ENCODE data around the gene OST4.

Gene OST4

GRCh38 chr2:27086724-27087593 is 15.5 kb upstream of the OST4 start, which contains the start of gene KHK:
KHK (plus strand) TSS chr2:27086772; CDS start chr2:27087260, 488 bp downstream.
- DNase-seq = peak in 1 of 2 experiments; percentile 41
- TF ChIP-seq GATA1 (IDR thresholded peaks at IDR 0.05; ENCODE audit: low read depth, low read length) (no peak), POLR2A (IDR thresholded peaks at IDR 0.05; ENCODE audit: low read length) (no peak)

GRCh38 chr2:27086090-27086723 is 14.8 kb upstream of the OST4 start:
- TF ChIP-seq GATA1 (IDR thresholded peaks at IDR 0.05; ENCODE audit: low read depth, low read length) (no peak), POLR2A (IDR thresholded peaks at IDR 0.05; ENCODE audit: low read length) (peak; percentile 57)
- DNase-seq = peak; percentile 95 to 97

GRCh38 chr2:27085673-27086089 is 14.2 kb upstream of the OST4 start:
- DNase-seq = peak; percentile 76 to 78

DNA sequence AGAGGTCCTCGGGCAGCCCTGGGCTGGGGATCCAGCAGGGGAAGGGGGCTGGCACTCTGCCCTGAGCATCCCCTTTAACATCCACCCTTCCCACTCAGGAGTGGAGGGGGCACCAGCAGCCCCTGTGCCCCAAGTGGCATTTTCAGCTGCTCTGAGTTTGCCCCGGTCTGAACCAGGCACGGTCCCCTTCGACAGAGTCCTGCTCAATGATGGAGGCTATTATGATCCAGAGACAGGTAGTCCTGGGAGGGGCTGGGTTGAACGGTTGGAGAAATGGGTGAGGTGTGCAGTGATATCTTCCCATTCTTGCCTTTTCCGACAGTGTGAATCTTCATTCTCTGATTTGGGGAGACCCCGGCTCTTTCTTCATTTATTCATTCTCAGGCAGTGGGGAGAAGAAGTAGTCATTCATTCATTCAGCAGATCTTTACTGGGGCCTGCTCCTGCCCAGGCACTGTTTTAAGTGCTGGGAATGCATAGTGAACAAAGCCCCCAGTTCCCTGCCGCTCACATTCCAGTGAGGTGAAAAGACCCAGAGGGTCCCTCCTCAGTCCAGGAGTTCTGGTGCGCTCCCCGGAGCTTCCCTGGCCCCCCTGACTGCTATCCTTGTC is 13.7 kb upstream of the OST4 start:
- DNase-seq = no peak
- TF ChIP-seq GATA1 (IDR thresholded peaks at IDR 0.05; ENCODE audit: low read depth, low read length) (no peak), POLR2A (IDR thresholded peaks at IDR 0.05; ENCODE audit: low read length) (no peak)

More at GRCh38 chr2:27085673-27086089, 14.2 kb upstream of the OST4 start:
- TF ChIP-seq GATA1 (IDR thresholded peaks at IDR 0.05; ENCODE audit: low read depth, low read length) (no peak), POLR2A (IDR thresholded peaks at IDR 0.05; ENCODE audit: low read length) (peak; percentile 50)

- no peak for TF ChIP-seq GATA1 (IDR thresholded peaks at IDR 0.05; ENCODE audit: low read depth, low read length)
- no peak for TF ChIP-seq POLR2A (IDR thresholded peaks at IDR 0.05; ENCODE audit: low read length)
- DNase-seq = no peak
Observed at GRCh38 chr2:27084297-27085061, 13.0 kb upstream of the OST4 start.

GRCh38 chr2:27083410-27084296 is 12.2 kb upstream of the OST4 start:
- TF ChIP-seq POLR2A (IDR thresholded peaks at IDR 0.05; ENCODE audit: low read length) = no peak
- TF ChIP-seq GATA1 (IDR thresholded peaks at IDR 0.05; ENCODE audit: low read depth, low read length) = no peak
- DNase-seq = no peak

DNA sequence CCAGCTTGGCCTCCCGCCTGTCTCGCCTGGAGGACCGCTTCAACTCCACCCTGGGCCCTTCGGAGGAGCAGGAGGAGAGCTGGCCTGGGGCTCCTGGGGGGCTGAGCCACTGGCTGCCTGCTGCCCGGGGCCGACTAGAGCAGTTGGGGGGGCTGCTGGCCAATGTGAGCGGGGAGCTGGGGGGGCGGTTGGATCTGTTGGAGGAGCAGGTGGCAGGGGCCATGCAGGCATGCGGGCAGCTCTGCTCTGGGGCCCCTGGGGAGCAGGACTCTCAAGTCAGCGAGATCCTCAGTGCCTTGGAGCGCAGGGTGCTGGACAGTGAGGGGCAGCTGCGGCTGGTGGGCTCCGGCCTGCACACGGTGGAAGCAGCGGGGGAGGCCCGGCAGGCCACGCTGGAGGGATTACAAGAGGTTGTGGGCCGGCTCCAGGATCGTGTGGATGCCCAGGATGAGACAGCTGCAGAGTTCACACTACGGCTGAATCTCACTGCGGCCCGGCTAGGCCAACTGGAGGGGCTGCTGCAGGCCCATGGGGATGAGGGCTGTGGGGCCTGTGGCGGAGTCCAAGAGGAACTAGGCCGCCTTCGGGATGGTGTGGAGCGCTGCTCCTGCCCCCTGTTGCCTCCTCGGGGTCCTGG is 11.4 kb upstream of the OST4 start:
- no peak for TF ChIP-seq GATA1 (IDR thresholded peaks at IDR 0.05; ENCODE audit: low read depth, low read length)
- TF ChIP-seq POLR2A (IDR thresholded peaks at IDR 0.05; ENCODE audit: low read length) = no peak
- no peak for DNase-seq

- no peak for DNase-seq
- TF ChIP-seq GATA1 (IDR thresholded peaks at IDR 0.05; ENCODE audit: low read depth, low read length) = no peak
- no peak for TF ChIP-seq POLR2A (IDR thresholded peaks at IDR 0.05; ENCODE audit: low read length)
Observed at GRCh38 chr2:27081984-27082772, 10.7 kb upstream of the OST4 start.

DNA sequence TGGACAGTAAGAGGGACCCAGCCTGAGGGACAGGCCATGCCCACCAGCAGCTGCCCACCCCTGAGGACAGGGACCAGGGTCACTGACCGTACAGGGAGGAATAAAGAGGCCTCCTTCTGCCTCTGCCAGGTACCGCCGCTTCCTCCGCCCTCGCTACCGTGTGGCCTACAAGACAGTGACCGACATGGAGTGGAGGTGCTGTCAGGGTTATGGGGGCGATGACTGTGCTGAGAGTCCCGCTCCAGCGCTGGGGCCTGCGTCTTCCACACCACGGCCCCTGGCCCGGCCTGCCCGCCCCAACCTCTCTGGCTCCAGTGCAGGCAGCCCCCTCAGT is 9.1 kb upstream of the OST4 start:
- no peak for DNase-seq

GRCh38 chr2:27080140-27080469 is 8.7 kb upstream of the OST4 start:
- TF ChIP-seq POLR2A (IDR thresholded peaks at IDR 0.05; ENCODE audit: low read length) = no peak
- no peak for TF ChIP-seq GATA1 (IDR thresholded peaks at IDR 0.05; ENCODE audit: low read depth, low read length)
- no peak for DNase-seq

More for the DNA sequence above, 9.1 kb upstream of the OST4 start:
- no peak for TF ChIP-seq POLR2A (IDR thresholded peaks at IDR 0.05; ENCODE audit: low read length)
- TF ChIP-seq GATA1 (IDR thresholded peaks at IDR 0.05; ENCODE audit: low read depth, low read length) = no peak

DNA sequence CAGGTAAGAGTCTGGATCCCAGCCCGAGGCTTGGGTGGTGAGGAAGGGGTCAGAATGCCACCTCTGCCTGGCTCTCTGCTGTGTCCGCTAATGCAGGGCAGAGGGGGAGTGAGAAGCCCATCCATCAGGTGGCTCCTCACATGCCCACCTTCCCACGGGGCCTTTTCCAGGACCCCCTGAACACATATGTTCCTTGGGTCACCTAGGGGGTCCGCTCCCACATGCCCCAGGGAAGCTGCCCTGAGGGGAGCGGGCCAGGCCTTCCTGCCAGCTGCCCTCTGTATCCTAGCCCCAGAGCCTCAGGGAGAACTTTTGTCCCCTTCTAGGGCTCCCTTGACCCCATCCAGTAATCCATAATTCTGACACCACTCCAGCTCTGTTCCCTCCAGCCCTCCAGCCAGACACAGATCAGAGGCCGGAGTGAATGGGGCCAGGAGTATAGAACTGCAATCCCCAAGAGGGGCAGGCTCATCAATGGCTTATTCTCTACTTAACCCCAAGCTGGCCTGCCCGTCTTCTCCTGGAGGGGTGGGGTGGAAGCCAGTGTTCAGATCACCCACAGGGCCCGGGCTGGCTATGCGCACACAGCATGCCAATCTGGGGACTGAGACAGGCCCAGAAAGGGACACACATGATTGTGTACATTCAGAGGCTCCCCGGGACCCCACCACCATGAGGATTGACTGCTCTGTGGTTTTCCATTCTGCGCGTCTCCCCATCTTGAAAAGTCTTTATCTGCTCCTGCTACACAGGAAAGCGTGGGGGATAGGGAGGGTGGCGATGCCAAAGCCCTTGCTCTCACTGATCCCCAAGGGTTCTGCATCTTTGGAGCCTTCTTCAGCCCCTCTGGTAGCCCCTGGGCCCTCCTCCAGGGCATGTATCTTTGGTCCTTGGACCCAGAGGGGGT is 8.0 kb upstream of the OST4 start:
- DNase-seq = no peak
- TF ChIP-seq GATA1 (IDR thresholded peaks at IDR 0.05; ENCODE audit: low read depth, low read length) = no peak
- TF ChIP-seq POLR2A (IDR thresholded peaks at IDR 0.05; ENCODE audit: low read length) = no peak
